Lower leg skin (tissue), 4 donors: ENCODE data around the gene GABRG3. TPM values are rescaled to one million over a fixed set of nuclear protein-coding genes. Genes with fewer than 3 reads are reported as not detected.

ENCODE experiments used
- DNase-seq, 2 donors: peaks; one replicate each; pipeline ENCODE4 v3.0.0-alpha.2; 2019; ENCODE audit warnings: low spot score in 2 of 2
- H3K4me3 ChIP-seq: fragments of 200-600 bp; sonication (generic); 2 replicates; pipeline ENCODE4 v1.5.1; 2017; ENCODE audit warnings: mild to moderate bottlenecking, low read depth; ENCODE audit not compliant: poor library complexity, severe bottlenecking
- CTCF ChIP-seq, 3 donors: fragments of 450-650 bp; IDR thresholded peaks; one replicate each; pipeline ENCODE4 v1.5.1; 2016; ENCODE audit warnings: antibody characterized with exemption in 3 of 3, mild to moderate bottlenecking in 3 of 3, moderate library complexity in 2 of 3
- POLR2A ChIP-seq, 2 donors: fragments of 450-650 bp; IDR thresholded peaks; one replicate each; pipeline ENCODE4 v1.6.1; 2016 to 2017; ENCODE audit warnings: antibody characterized with exemption in 2 of 2, mild to moderate bottlenecking in 1 of 2, moderate library complexity in 1 of 2
- WGBS, 2 donors: methylation state at CpG; one replicate each; pipeline ENCODE4 v1.1.5; 2018; 5-methylcytosine and 5-hydroxymethylcytosine counted together
- intact Hi-C: fragments of 100-400 bp; cut with DNase I; formaldehyde crosslinking; loops from one replicate; pipeline ENCODE4 v1.15.0; 2023; ENCODE audit warnings: low total_unique reads
- total RNA-seq, 4 donors: library from RNA; depleted of rRNA; stranded (reverse); fragments of >200 nt; gene quantifications; one replicate each; pipeline ENCODE4 v1.1.0, GENCODE V29; 2016

The GABRG3 gene
- total RNA-seq, 4 donors from 2014 or later: 0.12 to 0.49 (median 0.25) TPM

GRCh38 chr15:27254055-27254454 is 283.1 kb downstream of the GABRG3 start:
- intact Hi-C loops: no loop called here
- TF ChIP-seq CTCF (IDR thresholded peaks at IDR 0.05) (no peak), POLR2A (IDR thresholded peaks at IDR 0.05) (no peak)
- WGBS, 2 donors: 74 to 81% methylated on average over 9 of the region's 9 CpGs
- no peak overlapping the region for H3K4me3 ChIP-seq
- DNase-seq: no peak

- DNase-seq: no peak
- 68 to 80% methylated on average over 3 of the region's 3 CpGs for WGBS, 2 donors
- TF ChIP-seq POLR2A (IDR thresholded peaks at IDR 0.05) (no peak), CTCF (IDR thresholded peaks at IDR 0.05) (no peak)
- H3K4me3 ChIP-seq: no peak overlapping the region
- intact Hi-C loops: no loop called here
Measured at GRCh38 chr15:27254801-27255200, 283.8 kb downstream of the GABRG3 start.

- WGBS, 2 donors: 82 to 84% methylated on average over 5 of the region's 5 CpGs
- DNase-seq: no peak
- no peak for TF ChIP-seq POLR2A (IDR thresholded peaks at IDR 0.05)
- no peak for TF ChIP-seq CTCF (IDR thresholded peaks at IDR 0.05)
- intact Hi-C loops: no loop called here
- no peak overlapping the region for H3K4me3 ChIP-seq
Measured at GRCh38 chr15:27256446-27256845, 285.5 kb downstream of the GABRG3 start.

- 65 to 66% methylated on average over 4 of the region's 4 CpGs for WGBS, 2 donors
- DNase-seq: no peak
- no peak for TF ChIP-seq CTCF (IDR thresholded peaks at IDR 0.05)
- no peak for TF ChIP-seq POLR2A (IDR thresholded peaks at IDR 0.05)
- intact Hi-C loops: no loop called here
- no peak overlapping the region for H3K4me3 ChIP-seq
Measured at GRCh38 chr15:27258287-27258686, 287.3 kb downstream of the GABRG3 start.

GRCh38 chr15:27260523-27260922 is 289.5 kb downstream of the GABRG3 start:
- no peak for TF ChIP-seq POLR2A (IDR thresholded peaks at IDR 0.05)
- no peak for TF ChIP-seq CTCF (IDR thresholded peaks at IDR 0.05)
- H3K4me3 ChIP-seq: no peak overlapping the region
- WGBS, 2 donors: 52 to 68% methylated on average over 4 of the region's 4 CpGs
- intact Hi-C loops: no loop called here
- no peak for DNase-seq

- TF ChIP-seq CTCF (IDR thresholded peaks at IDR 0.05) (no peak), POLR2A (IDR thresholded peaks at IDR 0.05) (no peak)
- 82 to 85% methylated on average over 3 of the region's 3 CpGs for WGBS, 2 donors
- no peak for DNase-seq
- H3K4me3 ChIP-seq: no peak overlapping the region
- intact Hi-C loops: no loop called here
Measured at GRCh38 chr15:27268923-27269322, 297.9 kb downstream of the GABRG3 start.
